Activated T-helper 2 cell treated with anti-CD3 and anti-CD28 coated beads, Interferon-gamma antibody, Interleukin-2, Interleukin-4, amounts not matched to agents 10 μg/mL and 5 μg/mL and 100 μg/mL, durations not matched to agents 14 hours and 24 hours and 36 hours (primary cell): ENCODE data around the gene AGO3. TPM values are rescaled to one million over a fixed set of nuclear protein-coding genes. Genes with fewer than 3 reads are reported as not detected.
A peak's percentile ranks its signal among the peaks of the same experiment; 100 is the strongest.
"Not testable (repeated sequence)": the region's sequence is repeated elsewhere in the genome, so short reads cannot be mapped to it uniquely, and the experiment has no call there.

Experiments used
- DNase-seq: peaks from one replicate; pipeline ENCODE4 v3.0.0; 2021; ENCODE audit warnings: low spot score
- H3K27ac Mint-ChIP-seq: one replicate; pipeline ENCODE4 v1.8.0; 2021; ENCODE audit warnings: mixed read lengths
- H3K27me3 Mint-ChIP-seq: one replicate; pipeline ENCODE4 v1.8.0; 2021; ENCODE audit warnings: low read depth, mixed read lengths
- H3K36me3 Mint-ChIP-seq: one replicate; pipeline ENCODE4 v1.8.0; 2021; ENCODE audit warnings: low read depth, mixed read lengths
- H3K4me1 Mint-ChIP-seq: one replicate; pipeline ENCODE4 v1.8.0; 2021; ENCODE audit warnings: low read depth, mixed read lengths
- H3K4me3 Mint-ChIP-seq: one replicate; pipeline ENCODE4 v1.8.0; 2021; ENCODE audit warnings: low read depth, mild to moderate bottlenecking, moderate library complexity, mixed read lengths
- H3K9me3 Mint-ChIP-seq: one replicate; pipeline ENCODE4 v1.8.0; 2021; ENCODE audit warnings: mixed read lengths
- intact Hi-C: fragments of 100-400 bp; cut with micrococcal nuclease; formaldehyde crosslinking; loops from one replicate; pipeline ENCODE4 v1.15.1; 2023
- total RNA-seq: library from RNA; stranded (reverse); gene quantifications from 2 replicates; pipeline ENCODE4 v1.2.3, GENCODE V29; 2022

The AGO3 gene
- total RNA-seq = 21.2 and 26.7 TPM in 2 replicates

DNA sequence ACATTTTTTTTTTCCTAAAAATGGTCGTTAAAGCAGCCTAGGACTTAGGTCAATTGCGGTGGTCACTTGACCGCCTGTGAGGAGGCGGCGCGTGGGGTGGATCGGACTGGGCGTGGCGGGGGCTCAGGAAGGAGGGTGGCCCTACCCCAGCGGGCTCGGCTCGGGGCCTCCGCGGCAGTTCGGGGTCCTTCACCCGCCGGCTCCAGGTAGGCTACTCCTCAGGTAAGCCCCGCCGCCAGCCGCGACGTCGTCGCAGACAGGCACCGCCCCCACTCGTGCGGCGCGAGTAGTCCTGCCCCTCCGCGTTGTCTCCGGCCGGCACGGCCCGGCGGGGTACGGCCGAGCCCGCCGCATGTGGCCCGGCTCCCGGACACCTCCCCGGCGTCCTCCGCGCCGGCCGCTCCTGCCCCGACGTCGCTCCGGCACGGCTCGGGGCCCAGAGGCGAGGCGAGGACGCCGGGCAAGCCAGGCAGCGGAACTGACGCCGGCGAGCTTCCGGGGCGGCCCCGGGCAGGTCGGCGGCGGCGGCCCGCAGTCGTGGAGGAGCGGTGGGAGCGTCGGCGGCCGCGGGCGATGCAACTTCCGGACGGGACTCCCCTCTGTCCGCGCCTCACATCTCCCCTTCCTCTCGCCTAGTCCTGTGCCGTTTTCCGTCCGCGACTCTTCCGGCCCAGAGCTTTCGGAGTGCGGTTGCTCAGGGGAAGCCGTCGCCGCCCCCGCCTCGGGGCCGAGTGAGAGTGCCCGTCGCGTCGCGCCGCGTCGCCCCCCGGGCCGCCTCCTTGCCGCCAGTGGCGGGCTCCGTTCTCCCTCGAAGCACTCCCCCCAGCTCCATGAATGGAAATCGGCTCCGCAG, at the start of gene AGO3:
Gene AGO3 (plus strand): TSS at position 513 of the 853 bp plus-strand sequence. CDS start 322 bp downstream, at position 835.
- H3K4me3 Mint-ChIP-seq = peak within 1 kb of the TSS; percentile 90

DNA sequence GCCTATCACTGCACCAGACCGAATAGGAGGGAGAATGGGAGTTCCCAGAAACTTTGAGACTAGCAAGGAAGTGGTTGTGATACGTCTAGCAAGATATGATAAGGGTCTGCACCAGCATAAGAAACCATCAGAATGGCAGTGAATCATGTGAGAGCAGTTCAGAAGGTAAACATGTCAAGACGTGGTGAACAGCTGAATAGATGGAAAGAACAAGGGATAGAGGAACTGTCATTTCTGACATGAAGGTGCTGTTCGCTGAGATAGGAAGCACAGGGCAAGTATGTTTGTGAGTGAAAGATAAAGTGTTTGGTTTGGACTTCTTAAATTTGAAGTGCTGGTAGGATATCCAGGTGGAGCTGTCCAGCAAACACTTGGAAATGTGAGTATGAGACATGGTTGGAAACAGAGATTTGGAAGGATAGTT, 49.0 kb upstream of the AGO3 start:
- Mint-ChIP-seq H3K4me1 (peaks cover 32% of the 10 kb centered on the region), H3K9me3 (no peaks in the 10 kb centered on the region), H3K4me3 (peak overlapping the region; percentile 42), H3K36me3 (no peaks in the 10 kb centered on the region), H3K27ac (no peak overlapping the region), H3K27me3 (peaks cover 3% of the 10 kb centered on the region)
- no peak for DNase-seq
- intact Hi-C loops = no loop called here

More for the DNA sequence above, at the start of gene AGO3:
- Mint-ChIP-seq H3K4me1 (peaks cover 27% of the 10 kb centered on the region), H3K27me3 (no peaks in the 10 kb centered on the region), H3K9me3 (no peaks in the 10 kb centered on the region), H3K36me3 (peaks cover 7% of the 10 kb centered on the region), H3K27ac (peak within 1 kb of the TSS; percentile 96)
- peak; percentile 86 for DNase-seq
- intact Hi-C loops = loop anchor here (1.0 to 5.0 kb wide), 5 partner anchors 16 to 738 kb away; partner anchors contain the start of genes ADPRS, AGO1, SFPQ and THRAP3

DNA sequence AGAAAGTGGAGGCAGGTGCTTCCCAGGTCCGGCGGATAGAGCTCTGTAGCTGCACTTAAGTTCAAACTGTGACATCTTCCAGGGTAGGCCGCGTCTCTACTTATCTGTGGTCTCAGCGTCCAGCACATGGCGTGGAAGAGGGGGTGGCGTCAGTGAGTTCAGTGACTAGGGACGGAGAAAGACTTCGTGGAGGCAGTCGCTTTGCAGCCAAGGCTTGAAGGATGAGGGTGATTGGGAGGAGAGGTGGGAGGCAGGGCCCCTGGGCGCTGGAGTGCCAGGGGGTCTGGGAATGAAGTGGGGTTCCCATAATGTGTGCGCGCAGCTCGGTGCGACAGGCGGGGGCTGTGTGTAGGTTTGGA, 48.3 kb upstream of the AGO3 start:
- peaks cover 37% of the 10 kb centered on the region for H3K4me1 Mint-ChIP-seq
- no peak for DNase-seq
- intact Hi-C loops = no loop called here
- H3K27me3 Mint-ChIP-seq = peaks cover 3% of the 10 kb centered on the region
- no peaks in the 10 kb centered on the region for H3K36me3 Mint-ChIP-seq
- no peaks in the 10 kb centered on the region for H3K9me3 Mint-ChIP-seq
- H3K4me3 Mint-ChIP-seq = peak overlapping the region; percentile 42
- H3K27ac Mint-ChIP-seq = no peak overlapping the region

DNA sequence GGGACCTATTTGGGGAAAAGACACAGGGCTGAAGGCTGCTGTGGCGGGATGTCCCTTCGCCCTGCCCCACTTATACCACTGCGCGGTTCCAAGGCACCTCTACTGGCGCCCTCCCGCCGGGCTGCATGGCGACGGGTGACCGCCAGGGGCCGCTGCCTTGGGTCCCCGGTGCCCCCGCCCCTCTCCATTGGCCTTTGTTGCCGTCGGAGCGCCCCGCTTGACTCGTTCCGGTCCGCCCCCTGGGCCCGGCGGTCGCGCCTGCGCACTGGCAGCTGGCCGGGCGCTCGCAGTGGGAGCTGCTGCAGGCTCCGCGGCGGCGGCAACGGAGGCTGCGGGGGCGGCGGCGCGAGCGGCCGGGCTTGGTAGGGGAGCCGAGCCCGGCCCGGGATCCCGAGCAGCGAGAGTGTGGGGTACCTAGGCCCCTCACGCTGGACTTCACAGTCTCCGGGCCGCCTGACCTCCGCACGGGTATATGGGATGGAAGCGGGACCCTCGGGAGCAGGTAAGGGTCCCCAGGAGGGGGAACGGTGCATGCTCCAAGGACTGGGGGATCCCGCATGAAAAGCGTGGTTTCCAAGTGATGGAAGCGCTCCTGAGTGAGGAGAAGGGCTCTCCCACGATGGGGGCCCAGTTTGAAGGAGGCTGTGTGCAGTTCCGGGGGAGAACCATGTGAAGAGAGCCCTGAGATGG, 47.8 kb upstream of the AGO3 start, which contains the start of gene AGO1:
Gene AGO1 (plus strand): TSS at position 265 of the 690 bp plus-strand sequence. CDS start 213 bp downstream, at position 478.
- intact Hi-C loops = loop anchor here (1.0 kb wide), 2 partner anchors 48 to 205 kb away; partner anchors contain the start of genes ADPRS and AGO3
- Mint-ChIP-seq H3K27me3 (peaks cover 3% of the 10 kb centered on the region), H3K4me1 (peaks cover 41% of the 10 kb centered on the region), H3K9me3 (no peaks in the 10 kb centered on the region), H3K27ac (peak within 1 kb of the TSS; percentile 73), H3K4me3 (peak within 1 kb of the TSS; percentile 92), H3K36me3 (no peaks in the 10 kb centered on the region)
- DNase-seq = peak; percentile 95

DNA sequence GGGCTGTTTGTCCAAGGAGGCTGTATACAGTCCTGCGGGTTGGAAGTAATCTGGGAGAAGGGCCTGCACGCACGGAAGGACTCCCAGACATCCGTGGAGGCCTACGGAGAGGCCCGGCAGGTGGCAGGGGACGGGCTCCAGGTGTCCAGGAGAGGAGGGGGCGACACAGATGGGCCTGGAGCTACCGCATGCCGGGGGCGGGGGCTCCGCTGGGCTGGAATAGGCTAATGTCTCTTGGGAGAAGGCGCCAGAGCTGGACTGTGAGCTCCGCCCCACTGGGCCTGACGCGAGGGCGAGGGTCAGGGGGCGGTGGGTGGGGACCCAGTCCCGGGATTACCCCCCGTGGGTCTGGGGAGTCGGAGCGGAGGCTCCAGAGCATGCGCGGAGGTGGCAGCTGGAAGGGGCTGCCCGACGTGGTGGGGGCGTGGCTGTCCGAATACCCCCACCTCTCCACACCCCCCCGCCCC, 47.2 kb upstream of the AGO3 start:
- DNase-seq = peak; percentile 30
- no peaks in the 10 kb centered on the region for H3K9me3 Mint-ChIP-seq
- intact Hi-C loops = loop anchor here (1.0 kb wide), 2 partner anchors 48 to 205 kb away; partner anchors contain the start of genes ADPRS and AGO3
- peak overlapping the region; percentile 92 for H3K4me3 Mint-ChIP-seq
- peaks cover 3% of the 10 kb centered on the region for H3K27me3 Mint-ChIP-seq
- H3K4me1 Mint-ChIP-seq = peaks cover 41% of the 10 kb centered on the region
- peaks cover 3% of the 10 kb centered on the region for H3K36me3 Mint-ChIP-seq
- peak overlapping the region; percentile 73 for H3K27ac Mint-ChIP-seq

DNA sequence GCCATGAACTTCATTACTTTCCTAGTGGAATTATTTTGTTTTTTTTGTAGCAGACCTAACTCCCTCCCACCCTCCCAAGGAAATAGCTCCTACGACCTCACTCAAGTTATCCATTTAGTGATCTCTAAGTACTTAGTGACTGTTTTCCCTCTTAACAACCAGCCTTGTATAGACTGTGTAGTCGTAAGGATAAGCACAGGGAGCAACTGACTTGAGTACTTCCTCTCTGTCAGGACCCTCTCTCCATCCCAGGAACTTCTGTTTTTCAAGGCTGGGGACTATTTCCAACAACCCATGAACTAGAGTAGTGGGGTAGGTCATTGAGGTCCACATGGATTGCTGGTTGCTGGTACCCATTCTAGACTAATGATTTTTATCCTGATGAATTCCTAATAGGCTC, 46.0 kb upstream of the AGO3 start:
- Mint-ChIP-seq H3K9me3 (no peaks in the 10 kb centered on the region), H3K27ac (no peak overlapping the region), H3K27me3 (peaks cover under 1% of the 10 kb centered on the region), H3K36me3 (peaks cover 6% of the 10 kb centered on the region), H3K4me1 (peaks cover 41% of the 10 kb centered on the region), H3K4me3 (peak overlapping the region; percentile 57)
- intact Hi-C loops = no loop called here
- DNase-seq = no peak

DNA sequence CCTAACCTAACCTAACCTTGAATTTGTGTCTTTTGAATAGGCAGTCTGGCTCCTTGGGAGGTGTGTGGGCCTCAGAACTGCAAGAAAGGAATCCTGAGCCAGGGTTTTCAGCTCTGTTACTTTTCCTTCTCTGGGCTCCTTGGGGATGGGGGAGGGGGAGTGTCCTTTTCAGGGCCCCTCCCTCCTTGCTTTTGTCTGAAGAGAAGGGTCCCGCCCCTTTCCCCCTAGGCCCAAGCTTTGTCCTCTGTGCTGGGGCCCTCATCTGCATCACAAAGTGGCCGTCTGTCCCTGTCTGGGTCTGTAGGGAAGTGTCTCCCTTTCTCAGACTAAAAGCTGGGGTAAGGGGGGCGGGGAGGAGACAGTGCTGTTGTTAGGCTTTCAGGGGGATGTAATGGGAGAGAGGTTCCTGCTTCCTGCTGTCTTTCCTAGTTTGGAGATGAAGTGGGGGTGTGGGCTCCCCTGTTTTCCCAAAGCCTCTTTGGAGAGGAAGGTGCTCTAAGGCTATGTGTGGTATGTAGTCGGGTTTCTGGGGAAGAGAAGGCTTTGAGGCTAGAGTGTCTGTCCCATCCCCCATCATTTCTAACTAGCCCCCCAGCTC, 44.8 kb upstream of the AGO3 start:
- Mint-ChIP-seq H3K4me3 (no peak overlapping the region), H3K9me3 (no peaks in the 10 kb centered on the region), H3K27me3 (no peaks in the 10 kb centered on the region), H3K4me1 (peaks cover 40% of the 10 kb centered on the region), H3K36me3 (peaks cover 13% of the 10 kb centered on the region), H3K27ac (no peak overlapping the region)
- no peak for DNase-seq
- intact Hi-C loops = no loop called here

DNA sequence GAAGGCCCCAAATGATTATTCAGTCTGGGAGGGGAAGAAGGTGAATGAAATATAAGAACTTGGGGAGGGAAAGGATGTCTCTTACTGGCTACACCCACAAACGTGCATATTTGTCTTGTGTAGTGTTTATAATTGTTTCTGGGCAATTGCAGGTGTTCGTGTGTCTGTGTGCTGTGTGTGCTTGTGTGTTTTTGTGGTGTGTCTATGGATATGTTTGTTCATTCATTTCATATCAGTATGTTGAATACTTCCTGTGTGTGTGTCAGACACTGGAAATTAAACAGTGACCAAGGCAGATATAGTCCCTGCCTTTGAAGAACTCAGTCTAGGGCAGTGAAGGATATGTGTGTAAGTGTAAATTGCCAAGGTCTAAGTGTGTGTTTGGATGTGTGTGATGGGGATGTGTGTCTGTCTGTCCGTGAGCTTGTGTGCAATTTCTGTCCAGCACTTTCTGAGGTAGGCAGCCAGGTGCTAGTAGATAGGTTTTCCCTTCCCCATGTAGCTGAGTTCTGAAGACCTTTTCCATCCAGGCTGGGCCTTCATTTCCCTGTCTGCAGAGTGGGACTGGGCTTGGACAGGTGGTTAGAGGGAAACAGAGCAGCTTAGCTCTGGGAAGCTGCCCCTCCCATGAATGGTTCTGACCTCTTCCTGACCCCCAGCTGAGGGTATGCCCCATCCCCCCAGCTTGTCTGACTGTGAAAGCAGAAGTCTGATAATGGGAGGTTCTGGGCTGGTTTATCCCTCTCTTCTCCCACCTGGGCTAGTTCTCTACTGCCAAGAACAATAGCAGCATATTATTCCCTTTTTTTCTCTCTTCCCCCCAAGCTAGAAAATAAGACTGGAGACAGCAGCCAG, 44.1 kb upstream of the AGO3 start:
- H3K27me3 Mint-ChIP-seq = no peaks in the 10 kb centered on the region
- H3K27ac Mint-ChIP-seq = peak overlapping the region; percentile 10
- DNase-seq = no peak
- peaks cover 15% of the 10 kb centered on the region for H3K36me3 Mint-ChIP-seq
- no peaks in the 10 kb centered on the region for H3K9me3 Mint-ChIP-seq
- H3K4me1 Mint-ChIP-seq = peaks cover 36% of the 10 kb centered on the region
- intact Hi-C loops = no loop called here
- no peak overlapping the region for H3K4me3 Mint-ChIP-seq

DNA sequence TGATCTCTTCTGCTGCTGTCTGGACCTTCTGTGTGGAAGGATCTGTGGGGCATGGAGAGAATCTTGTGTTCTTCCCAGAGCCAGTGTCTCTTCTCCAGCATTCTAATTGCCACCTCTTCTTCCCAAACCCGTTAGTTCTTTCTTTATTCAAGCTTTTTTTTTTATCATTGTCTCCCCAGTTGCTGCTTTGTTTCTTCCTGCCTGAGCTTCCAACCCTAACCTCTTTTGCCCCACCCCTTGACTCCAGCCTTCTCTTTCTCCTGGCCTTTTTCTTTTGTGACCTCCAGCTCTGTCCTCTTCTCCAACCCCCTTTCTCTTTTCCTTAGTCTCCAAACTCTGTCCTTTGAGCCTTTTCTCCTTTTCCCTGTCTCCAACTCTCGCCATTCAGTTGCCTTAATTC, 43.4 kb upstream of the AGO3 start:
- Mint-ChIP-seq H3K4me1 (peaks cover 29% of the 10 kb centered on the region), H3K27me3 (no peaks in the 10 kb centered on the region), H3K27ac (no peak overlapping the region), H3K36me3 (peaks cover 21% of the 10 kb centered on the region), H3K9me3 (no peaks in the 10 kb centered on the region), H3K4me3 (no peak overlapping the region)
- DNase-seq = no peak
- intact Hi-C loops = no loop called here

DNA sequence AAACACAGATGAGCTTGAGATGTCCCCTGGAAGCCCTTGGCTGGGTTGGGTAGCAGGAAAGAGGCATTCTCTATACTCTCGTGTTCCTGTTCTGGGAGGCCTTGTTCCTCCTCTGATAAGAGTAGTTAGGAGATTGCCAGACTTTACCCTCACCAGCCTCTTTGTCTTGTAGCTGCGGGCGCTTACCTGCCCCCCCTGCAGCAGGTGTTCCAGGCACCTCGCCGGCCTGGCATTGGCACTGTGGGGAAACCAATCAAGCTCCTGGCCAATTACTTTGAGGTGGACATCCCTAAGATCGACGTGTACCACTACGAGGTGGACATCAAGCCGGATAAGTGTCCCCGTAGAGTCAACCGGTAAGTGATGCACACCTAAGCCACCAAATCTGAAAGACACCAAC, 42.6 kb upstream of the AGO3 start:
- peaks cover 24% of the 10 kb centered on the region for H3K36me3 Mint-ChIP-seq
- intact Hi-C loops = no loop called here
- H3K27ac Mint-ChIP-seq = no peak overlapping the region
- no peaks in the 10 kb centered on the region for H3K27me3 Mint-ChIP-seq
- no peak overlapping the region for H3K4me3 Mint-ChIP-seq
- DNase-seq = no peak
- peaks cover 26% of the 10 kb centered on the region for H3K4me1 Mint-ChIP-seq
- H3K9me3 Mint-ChIP-seq = no peaks in the 10 kb centered on the region

DNA sequence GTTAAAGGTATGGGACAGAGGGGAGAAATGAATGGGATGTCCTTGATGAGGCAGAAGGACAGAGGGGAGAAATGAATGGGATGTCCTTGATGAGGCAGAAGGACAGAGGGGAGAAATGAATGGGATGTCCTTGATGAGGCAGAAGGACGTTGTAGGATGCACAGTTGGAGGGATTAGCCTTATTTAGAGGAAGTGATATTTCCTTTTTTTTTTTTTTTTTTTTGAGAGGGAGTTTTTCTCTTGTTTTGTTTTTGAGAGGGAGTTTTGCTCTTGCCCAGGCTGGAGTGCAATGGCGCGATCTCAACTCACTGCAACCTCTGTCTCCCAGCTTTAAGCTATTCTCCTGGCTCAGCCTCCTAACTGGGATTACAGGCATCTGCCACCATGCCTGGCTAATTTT, 41.9 kb upstream of the AGO3 start:
- Mint-ChIP-seq H3K36me3 (peaks cover 26% of the 10 kb centered on the region), H3K4me1 (peaks cover 26% of the 10 kb centered on the region)
- H3K4me3 Mint-ChIP-seq, intact Hi-C loops, DNase-seq, H3K9me3 Mint-ChIP-seq, H3K27me3 Mint-ChIP-seq, H3K27ac Mint-ChIP-seq: not testable (repeated sequence)
